Lower leg skin (tissue), 3 donors: Measurements from ENCODE around the gene EED.

ENCODE experiments used
- POLR2A ChIP-seq, 2 donors: fragments of 450-650 bp; IDR thresholded peaks; one replicate each; pipeline ENCODE4 v1.6.1; 2016 to 2017; ENCODE audit warnings: antibody characterized with exemption in 2 of 2, mild to moderate bottlenecking in 1 of 2, moderate library complexity in 1 of 2
- TF ChIP-seq, protein P1 (sequence below), 3 donors: fragments of 450-650 bp; IDR thresholded peaks; one replicate each; pipeline ENCODE4 v1.5.1; 2016; ENCODE audit warnings: antibody characterized with exemption in 3 of 3, mild to moderate bottlenecking in 3 of 3, moderate library complexity in 2 of 3

DNA sequence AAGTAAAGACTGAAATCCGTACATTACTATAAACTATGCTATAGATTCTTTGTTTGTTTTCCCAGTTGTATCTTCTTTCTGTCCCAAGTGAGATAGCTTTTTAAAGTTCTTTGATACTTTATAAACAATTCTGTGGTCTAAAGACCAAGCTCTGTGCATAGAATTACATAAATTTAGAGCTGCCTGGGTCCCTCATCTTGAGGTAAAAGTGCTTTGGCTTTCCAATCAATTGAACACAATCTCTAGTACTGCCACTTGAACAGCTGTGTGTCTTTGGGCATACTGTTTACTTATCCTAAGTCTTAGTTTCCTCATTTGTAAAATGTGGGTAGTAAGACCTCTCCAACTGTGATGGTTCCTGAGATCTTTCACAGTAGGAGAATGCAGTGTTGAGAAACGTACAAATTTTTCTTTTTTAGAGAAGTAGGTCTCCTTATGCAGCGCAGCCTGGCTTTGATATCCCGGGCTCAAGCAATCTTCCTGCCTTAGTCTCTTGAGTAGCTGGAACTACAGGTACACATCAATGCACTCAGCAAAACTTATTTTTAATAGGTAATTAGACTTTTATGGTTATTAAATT is 2.5 kb upstream of the EED start:
- TF ChIP-seq, protein P1, sequence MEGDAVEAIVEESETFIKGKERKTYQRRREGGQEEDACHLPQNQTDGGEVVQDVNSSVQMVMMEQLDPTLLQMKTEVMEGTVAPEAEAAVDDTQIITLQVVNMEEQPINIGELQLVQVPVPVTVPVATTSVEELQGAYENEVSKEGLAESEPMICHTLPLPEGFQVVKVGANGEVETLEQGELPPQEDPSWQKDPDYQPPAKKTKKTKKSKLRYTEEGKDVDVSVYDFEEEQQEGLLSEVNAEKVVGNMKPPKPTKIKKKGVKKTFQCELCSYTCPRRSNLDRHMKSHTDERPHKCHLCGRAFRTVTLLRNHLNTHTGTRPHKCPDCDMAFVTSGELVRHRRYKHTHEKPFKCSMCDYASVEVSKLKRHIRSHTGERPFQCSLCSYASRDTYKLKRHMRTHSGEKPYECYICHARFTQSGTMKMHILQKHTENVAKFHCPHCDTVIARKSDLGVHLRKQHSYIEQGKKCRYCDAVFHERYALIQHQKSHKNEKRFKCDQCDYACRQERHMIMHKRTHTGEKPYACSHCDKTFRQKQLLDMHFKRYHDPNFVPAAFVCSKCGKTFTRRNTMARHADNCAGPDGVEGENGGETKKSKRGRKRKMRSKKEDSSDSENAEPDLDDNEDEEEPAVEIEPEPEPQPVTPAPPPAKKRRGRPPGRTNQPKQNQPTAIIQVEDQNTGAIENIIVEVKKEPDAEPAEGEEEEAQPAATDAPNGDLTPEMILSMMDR (IDR thresholded peaks at IDR 0.05): no peak
- TF ChIP-seq POLR2A (IDR thresholded peaks at IDR 0.05): no peak
